H1 (cell line): ENCODE results near the gene NUDT2. TPM values are rescaled to one million over a fixed set of nuclear protein-coding genes. Genes with fewer than 3 reads are reported as not detected.

ENCODE experiments used
- BACH1 ChIP-seq: IDR thresholded peaks from 2 replicates; pipeline ENCODE4 v1.6.1; 2012; ENCODE audit warnings: low read length, improper control_type of control experiment
- GABPA ChIP-seq: IDR thresholded peaks from 2 replicates; pipeline ENCODE4 v1.6.1; 2011; ENCODE audit warnings: mild to moderate bottlenecking, low read length, moderate library complexity, borderline replicate concordance; ENCODE audit not compliant: insufficient read depth
- MAFK ChIP-seq: IDR thresholded peaks from 2 replicates; pipeline ENCODE4 v1.6.1; 2012; ENCODE audit warnings: low read depth, mild to moderate bottlenecking, improper control_type of control experiment, low read length
- TEAD4 ChIP-seq: IDR thresholded peaks from 2 replicates; pipeline ENCODE4 v1.6.1; 2012; ENCODE audit warnings: low read depth, low read length, inconsistent platforms, mixed read lengths
- polyA plus RNA-seq, 7 experiments: library from polyadenylated mRNA; depleted of rRNA in 3 of 7; stranded (reverse) in 5 of 7; unstranded in 2 of 7; fragments of >200 nt in 5 of 7; fragments of 200-250 nt in 2 of 7; gene quantifications; 1 replicate in 5 of 7; 2 replicates in 1 of 7; 4 replicates in 1 of 7; pipeline versions ENCODE4 v1.2.1 to v1.2.3, GENCODE V29; 2011 to 2013; ENCODE audit warnings: missing spikeins in 2 of 7, mixed read lengths in 2 of 7
- total RNA-seq: library from RNA; stranded (reverse); fragmentation: NEBNext Ultra II Directional; extraction: Animal tissue kit (Norgen Biotek cat#: 25700); gene quantifications from 2 replicates; pipeline ENCODE4 v1.2.1, GENCODE V29; 2021
- TF ChIP-seq, protein P1 (sequence below): IDR thresholded peaks from 2 replicates; pipeline ENCODE4 v1.6.1; 2011; ENCODE audit warnings: low read depth, mild to moderate bottlenecking, low read length; ENCODE audit not compliant: insufficient read depth

The NUDT2 gene
- total and polyA plus RNA-seq, 2 of the 8 experiments (the other 6 are each of a cell fraction or from before 2014, with no cell fraction given), result 16.7 to 23.7 TPM

DNA sequence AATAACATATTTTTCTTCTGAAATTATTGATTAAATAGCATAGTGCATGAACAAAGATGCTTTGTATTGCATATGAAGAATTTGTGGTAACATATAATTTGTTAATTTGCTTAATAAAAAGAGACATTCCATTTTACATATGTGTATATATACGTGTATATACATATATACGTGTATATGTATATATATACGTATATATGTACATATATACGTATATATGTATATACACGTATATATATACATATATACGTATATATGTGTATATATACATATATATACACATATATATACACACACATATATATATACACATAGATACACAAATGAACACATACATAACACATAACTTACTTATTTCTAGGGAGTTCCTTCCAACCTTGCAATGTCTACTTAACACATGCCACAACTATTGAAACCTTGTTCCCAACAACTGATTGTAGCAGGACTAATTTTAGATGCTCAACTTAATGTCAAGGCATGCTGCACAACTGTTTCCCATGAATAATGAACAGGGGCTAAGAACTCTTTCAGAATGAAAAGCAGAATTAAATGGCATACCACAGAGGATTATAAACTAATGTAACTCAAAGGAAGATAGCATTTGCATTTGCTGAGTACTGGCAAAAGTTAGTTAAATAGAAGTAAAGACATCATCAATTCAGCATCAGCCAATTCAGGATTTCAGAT lies 17.7 kb upstream of the NUDT2 start (continued):
- TF ChIP-seq MAFK (no peak), GABPA (no peak), BACH1 (no peak), TEAD4 (no peak)
- TF ChIP-seq, protein P1, sequence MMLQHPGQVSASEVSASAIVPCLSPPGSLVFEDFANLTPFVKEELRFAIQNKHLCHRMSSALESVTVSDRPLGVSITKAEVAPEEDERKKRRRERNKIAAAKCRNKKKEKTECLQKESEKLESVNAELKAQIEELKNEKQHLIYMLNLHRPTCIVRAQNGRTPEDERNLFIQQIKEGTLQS, result no peak
- TF ChIP-seq, all 59 proteins: peak for 0
